ENCODE measurements around the gene S100A5. TPM values are rescaled to one million over a fixed set of nuclear protein-coding genes. Genes with fewer than 3 reads are reported as not detected.
A peak's percentile ranks its signal among the peaks of the same experiment; 100 is the strongest.

S100A5 gene
- total RNA-seq, 1 donor from 2014 or later: not detected

GRCh38 chr1:153535242-153536011 is 5.3 kb downstream of the S100A5 start, which contains the start of gene S100A6:
Gene S100A6 (minus strand): TSS chr1:153535991. CDS start chr1:153535339, 652 bp downstream.
- Histone ChIP-seq H3K36me3 (ENCODE audit: control insufficient read depth, insufficient read depth, low read length) (peaks cover 9% of the 10 kb centered on the region), H3K4me3 (ENCODE audit: low read depth, low read length) (peak within 1 kb of the TSS; percentile 56), H3K27me3 (ENCODE audit: control insufficient read depth, insufficient read depth, low read length) (no peaks in the 10 kb centered on the region)
- DNase-seq (ENCODE audit: low read depth) (no peak), FAIRE-seq (peak; percentile 7)
- TF ChIP-seq CTCF (IDR thresholded peaks at IDR 0.05; ENCODE audit: insufficient read depth, low read length, severe bottlenecking): peak; percentile 1

- H3K4me3 ChIP-seq (ENCODE audit: low read depth, low read length): peak overlapping the region; percentile 56
- DNase-seq (ENCODE audit: low read depth) (no peak), FAIRE-seq (no peak)
- no peak for TF ChIP-seq CTCF (IDR thresholded peaks at IDR 0.05; ENCODE audit: insufficient read depth, low read length, severe bottlenecking)
- H3K27me3 ChIP-seq (ENCODE audit: control insufficient read depth, insufficient read depth, low read length): no peaks in the 10 kb centered on the region
- peaks cover 9% of the 10 kb centered on the region for H3K36me3 ChIP-seq (ENCODE audit: control insufficient read depth, insufficient read depth, low read length)
Observed at GRCh38 chr1:153534925-153535241, 5.9 kb downstream of the S100A5 start.

- FAIRE-seq (no peak), DNase-seq (ENCODE audit: low read depth) (peak; percentile 59)
- TF ChIP-seq CTCF (IDR thresholded peaks at IDR 0.05; ENCODE audit: insufficient read depth, low read length, severe bottlenecking): no peak
- peaks cover 9% of the 10 kb centered on the region for H3K36me3 ChIP-seq (ENCODE audit: control insufficient read depth, insufficient read depth, low read length)
- peak overlapping the region; percentile 56 for H3K4me3 ChIP-seq (ENCODE audit: low read depth, low read length)
- H3K27me3 ChIP-seq (ENCODE audit: control insufficient read depth, insufficient read depth, low read length): no peaks in the 10 kb centered on the region
Observed at GRCh38 chr1:153534226-153534924, 6.4 kb downstream of the S100A5 start.

GRCh38 chr1:153533689-153534201 is 7.0 kb downstream of the S100A5 start:
- Histone ChIP-seq H3K4me3 (ENCODE audit: low read depth, low read length) (peak overlapping the region; percentile 56), H3K27me3 (ENCODE audit: control insufficient read depth, insufficient read depth, low read length) (no peaks in the 10 kb centered on the region), H3K36me3 (ENCODE audit: control insufficient read depth, insufficient read depth, low read length) (peaks cover 9% of the 10 kb centered on the region)
- FAIRE-seq (peak; percentile 50), DNase-seq (ENCODE audit: low read depth) (peak; percentile 97)
- no peak for TF ChIP-seq CTCF (IDR thresholded peaks at IDR 0.05; ENCODE audit: insufficient read depth, low read length, severe bottlenecking)

GRCh38 chr1:153532769-153533599 is 7.8 kb downstream of the S100A5 start:
- Histone ChIP-seq H3K27me3 (ENCODE audit: control insufficient read depth, insufficient read depth, low read length) (no peaks in the 10 kb centered on the region), H3K36me3 (ENCODE audit: control insufficient read depth, insufficient read depth, low read length) (peaks cover 9% of the 10 kb centered on the region), H3K4me3 (ENCODE audit: low read depth, low read length) (no peak overlapping the region)
- peak; percentile 92 for TF ChIP-seq CTCF (IDR thresholded peaks at IDR 0.05; ENCODE audit: insufficient read depth, low read length, severe bottlenecking)
- FAIRE-seq (no peak), DNase-seq (ENCODE audit: low read depth) (peak; percentile 74)

Data from bronchial epithelial cell (primary cell).